ENCODE data around the gene MYO16.

MYO16 gene

DNA sequence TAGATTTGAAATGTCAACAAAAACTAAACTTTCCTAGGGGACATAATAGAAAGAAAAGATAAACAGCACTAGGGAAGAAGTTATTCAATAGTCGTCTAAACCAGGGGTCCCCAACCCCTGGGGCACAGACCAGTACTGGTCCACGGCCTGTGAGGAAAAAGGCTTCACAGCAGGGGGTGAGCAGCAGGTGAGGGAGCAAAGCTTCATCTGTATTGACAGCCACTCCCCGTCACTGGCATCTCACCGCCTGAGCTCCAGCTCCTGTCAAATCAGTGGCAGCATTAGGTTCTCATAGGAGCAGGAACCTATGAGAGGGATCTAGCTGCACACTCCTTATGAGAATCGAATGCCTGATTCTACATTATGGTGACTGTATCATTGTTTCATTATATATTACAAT, 382.7 kb downstream of the MYO16 start:
- Mint-ChIP-seq H3K27ac (no peak overlapping the region), H3K27me3 (ENCODE audit: low read depth) (no peaks in the 10 kb centered on the region), H3K4me1 (ENCODE audit: low read depth) (no peaks in the 10 kb centered on the region), H3K4me3 (no peak overlapping the region), H3K9me3 (peaks cover 5% of the 10 kb centered on the region), H3K36me3 (ENCODE audit: low read depth) (no peaks in the 10 kb centered on the region)

- H3K4me3 Mint-ChIP-seq: no peak overlapping the region
- no peak overlapping the region for H3K27ac Mint-ChIP-seq
- H3K9me3 Mint-ChIP-seq: no peaks in the 10 kb centered on the region
- H3K4me1 Mint-ChIP-seq (ENCODE audit: low read depth): no peaks in the 10 kb centered on the region
- H3K36me3 Mint-ChIP-seq (ENCODE audit: low read depth): no peaks in the 10 kb centered on the region
- no peaks in the 10 kb centered on the region for H3K27me3 Mint-ChIP-seq (ENCODE audit: low read depth)
These were observed 392.1 kb downstream of the MYO16 start for GRCh38 chr13:109021558-109021957.

DNA sequence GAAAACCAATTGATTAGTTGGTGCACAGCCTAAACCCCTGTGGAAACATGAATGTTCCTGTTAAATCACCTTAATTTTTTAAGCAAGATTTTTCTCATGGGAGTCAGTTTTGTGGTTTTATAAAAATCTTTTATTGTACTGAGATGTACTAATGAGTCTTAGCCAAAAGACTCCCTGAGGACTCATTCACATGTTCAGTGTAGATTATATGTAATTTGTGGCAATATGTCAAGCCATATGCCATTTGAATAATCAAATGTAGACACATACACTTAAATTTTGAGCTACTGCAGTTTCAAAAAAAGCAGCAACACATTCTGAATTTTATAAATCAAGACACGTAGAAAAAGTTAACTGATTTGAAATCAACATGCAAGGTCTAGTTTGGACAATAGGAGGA, 395.2 kb downstream of the MYO16 start:
- H3K4me1 Mint-ChIP-seq (ENCODE audit: low read depth): no peaks in the 10 kb centered on the region
- no peak overlapping the region for H3K4me3 Mint-ChIP-seq
- H3K27me3 Mint-ChIP-seq (ENCODE audit: low read depth): no peaks in the 10 kb centered on the region
- H3K9me3 Mint-ChIP-seq: no peaks in the 10 kb centered on the region
- H3K36me3 Mint-ChIP-seq (ENCODE audit: low read depth): no peaks in the 10 kb centered on the region
- no peak overlapping the region for H3K27ac Mint-ChIP-seq

DNA sequence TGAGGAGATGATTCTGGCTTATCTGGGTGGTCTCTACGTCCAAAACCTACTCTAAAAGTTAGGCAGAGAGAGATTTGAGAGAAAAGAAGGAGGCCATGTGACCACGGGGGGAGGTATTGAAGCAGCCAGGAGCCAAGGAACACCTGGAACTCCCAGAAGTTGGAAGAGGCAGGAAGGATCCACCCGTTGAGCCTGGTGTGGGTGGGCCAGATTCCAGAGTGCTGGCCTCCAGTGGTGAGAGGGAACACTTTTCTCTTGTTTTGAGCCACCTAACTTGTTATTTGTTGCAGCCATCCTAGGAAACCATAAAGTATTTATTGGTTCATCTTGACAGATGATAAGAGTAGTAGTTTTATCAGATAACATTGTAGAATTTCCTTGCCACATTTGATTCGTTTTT, 396.9 kb downstream of the MYO16 start:
- H3K9me3 Mint-ChIP-seq: no peaks in the 10 kb centered on the region
- H3K4me1 Mint-ChIP-seq (ENCODE audit: low read depth): no peaks in the 10 kb centered on the region
- H3K4me3 Mint-ChIP-seq: no peak overlapping the region
- no peaks in the 10 kb centered on the region for H3K27me3 Mint-ChIP-seq (ENCODE audit: low read depth)
- H3K36me3 Mint-ChIP-seq (ENCODE audit: low read depth): no peaks in the 10 kb centered on the region
- H3K27ac Mint-ChIP-seq: no peak overlapping the region

- H3K27ac Mint-ChIP-seq: no peak overlapping the region
- H3K27me3 Mint-ChIP-seq (ENCODE audit: low read depth): no peaks in the 10 kb centered on the region
- H3K4me3 Mint-ChIP-seq: no peak overlapping the region
- no peaks in the 10 kb centered on the region for H3K9me3 Mint-ChIP-seq
- no peaks in the 10 kb centered on the region for H3K36me3 Mint-ChIP-seq (ENCODE audit: low read depth)
- no peaks in the 10 kb centered on the region for H3K4me1 Mint-ChIP-seq (ENCODE audit: low read depth)
These were observed 399.2 kb downstream of the MYO16 start for GRCh38 chr13:109028624-109029023.

DNA sequence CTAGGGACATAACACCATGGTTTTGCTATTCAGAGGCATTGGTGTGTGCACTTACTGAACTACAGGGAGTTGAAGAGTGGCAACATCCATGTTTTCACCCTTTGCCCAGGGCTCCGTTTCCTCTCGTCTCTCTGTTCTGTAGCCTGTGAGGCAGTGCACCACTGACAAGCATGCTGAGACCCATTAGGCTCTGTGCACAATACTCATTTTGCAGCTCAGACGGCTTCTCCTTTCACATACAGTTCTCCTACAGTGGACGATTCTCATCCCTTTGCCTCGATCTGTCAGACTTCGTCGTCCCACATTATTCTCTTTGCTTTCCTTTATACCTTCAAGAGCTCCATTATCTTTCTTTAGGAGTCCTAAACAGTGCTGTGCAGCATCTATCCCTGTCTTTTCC, 403.7 kb downstream of the MYO16 start:
- Mint-ChIP-seq H3K4me1 (ENCODE audit: low read depth) (no peaks in the 10 kb centered on the region), H3K36me3 (ENCODE audit: low read depth) (no peaks in the 10 kb centered on the region), H3K9me3 (no peaks in the 10 kb centered on the region), H3K27me3 (ENCODE audit: low read depth) (no peaks in the 10 kb centered on the region), H3K4me3 (no peak overlapping the region), H3K27ac (no peak overlapping the region)

DNA sequence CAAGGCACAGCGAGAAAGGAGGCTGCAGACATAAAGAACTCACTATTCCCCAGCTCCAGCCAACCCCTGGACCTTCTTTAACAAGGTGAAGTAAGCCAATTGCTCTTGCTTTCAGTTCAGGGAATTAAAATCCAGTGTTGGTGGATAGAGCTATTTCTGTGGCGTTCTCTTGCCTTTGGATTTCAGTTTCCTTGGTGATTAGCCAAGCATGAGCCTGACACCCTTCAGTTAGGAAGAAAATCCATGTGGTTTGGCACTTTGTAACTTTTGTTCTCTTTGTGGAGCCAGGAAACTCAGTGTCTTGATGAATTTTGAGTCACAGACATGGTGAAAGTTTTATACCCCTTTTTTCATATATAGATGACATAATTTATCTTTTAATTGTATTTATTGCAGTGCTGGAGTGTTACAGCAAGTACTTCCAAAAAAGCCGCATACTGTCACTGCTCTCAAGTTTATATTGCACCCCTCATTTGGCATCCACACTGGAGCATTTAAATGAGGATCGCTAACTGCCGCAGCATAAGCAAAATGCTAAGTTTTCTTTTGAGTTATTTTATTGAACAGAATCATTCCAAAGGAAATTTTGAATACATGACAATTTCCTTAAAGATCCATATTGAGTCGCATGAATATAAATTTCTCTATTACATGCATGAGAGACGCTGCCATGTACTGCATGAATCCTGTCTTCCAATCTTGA, 406.8 kb downstream of the MYO16 start:
- Mint-ChIP-seq H3K4me3 (no peak overlapping the region), H3K36me3 (ENCODE audit: low read depth) (no peaks in the 10 kb centered on the region), H3K4me1 (ENCODE audit: low read depth) (no peaks in the 10 kb centered on the region), H3K27me3 (ENCODE audit: low read depth) (no peaks in the 10 kb centered on the region), H3K27ac (no peak overlapping the region), H3K9me3 (no peaks in the 10 kb centered on the region)

GRCh38 chr13:109043636-109044035, 414.2 kb downstream of the MYO16 start:
- no peaks in the 10 kb centered on the region for H3K9me3 Mint-ChIP-seq
- no peaks in the 10 kb centered on the region for H3K27me3 Mint-ChIP-seq (ENCODE audit: low read depth)
- H3K4me3 Mint-ChIP-seq: no peak overlapping the region
- no peaks in the 10 kb centered on the region for H3K36me3 Mint-ChIP-seq (ENCODE audit: low read depth)
- H3K27ac Mint-ChIP-seq: no peak overlapping the region
- H3K4me1 Mint-ChIP-seq (ENCODE audit: low read depth): no peaks in the 10 kb centered on the region

- H3K4me1 Mint-ChIP-seq (ENCODE audit: low read depth): no peaks in the 10 kb centered on the region
- no peak overlapping the region for H3K4me3 Mint-ChIP-seq
- H3K27ac Mint-ChIP-seq: no peak overlapping the region
- H3K36me3 Mint-ChIP-seq (ENCODE audit: low read depth): no peaks in the 10 kb centered on the region
- H3K9me3 Mint-ChIP-seq: no peaks in the 10 kb centered on the region
- H3K27me3 Mint-ChIP-seq (ENCODE audit: low read depth): no peaks in the 10 kb centered on the region
These were observed 426.4 kb downstream of the MYO16 start for GRCh38 chr13:109055850-109056249.

GRCh38 chr13:109058087-109058486, 428.7 kb downstream of the MYO16 start:
- Mint-ChIP-seq H3K4me3 (no peak overlapping the region), H3K27ac (no peak overlapping the region), H3K27me3 (ENCODE audit: low read depth) (no peaks in the 10 kb centered on the region), H3K9me3 (no peaks in the 10 kb centered on the region), H3K4me1 (ENCODE audit: low read depth) (no peaks in the 10 kb centered on the region), H3K36me3 (ENCODE audit: low read depth) (no peaks in the 10 kb centered on the region)

DNA sequence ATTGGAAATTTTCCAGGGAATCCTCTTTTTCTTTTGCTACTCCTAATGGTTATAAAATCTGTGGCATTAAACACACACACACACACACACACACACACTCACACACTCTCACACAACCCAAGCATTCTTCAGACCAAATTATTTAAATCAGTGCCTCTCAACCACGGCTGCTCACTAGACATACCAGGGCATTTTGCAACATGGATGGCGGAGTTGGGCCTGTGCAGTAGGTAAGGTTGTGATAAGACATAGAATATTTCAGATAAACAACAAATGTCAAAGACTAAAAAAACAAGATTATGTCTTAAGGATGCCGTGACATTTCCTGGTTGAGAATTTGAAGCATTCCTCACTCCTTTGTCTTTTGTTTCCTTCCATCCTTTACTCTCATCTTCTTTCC, 443.1 kb downstream of the MYO16 start:
- Mint-ChIP-seq H3K27me3 (ENCODE audit: low read depth) (no peaks in the 10 kb centered on the region), H3K36me3 (ENCODE audit: low read depth) (no peaks in the 10 kb centered on the region), H3K4me3 (no peak overlapping the region), H3K4me1 (ENCODE audit: low read depth) (no peaks in the 10 kb centered on the region), H3K9me3 (no peaks in the 10 kb centered on the region), H3K27ac (no peak overlapping the region)

DNA sequence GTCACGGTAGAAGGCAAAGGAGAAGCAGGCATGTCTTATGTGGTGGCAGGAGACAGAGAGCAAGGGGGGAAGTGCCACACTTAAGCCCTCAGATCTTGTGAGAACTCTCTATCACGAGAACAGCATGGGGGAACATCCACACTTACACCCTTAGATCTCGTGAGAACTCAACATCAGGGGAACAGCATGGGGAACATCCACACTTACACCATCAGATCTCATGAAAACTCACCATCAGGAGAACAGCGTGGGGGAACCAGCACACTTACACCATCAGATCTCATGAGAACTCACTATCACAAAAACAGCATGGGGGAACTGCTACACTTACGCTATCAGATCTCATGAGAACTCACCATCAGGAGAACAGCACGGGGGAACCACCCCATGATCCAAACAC, 445.0 kb downstream of the MYO16 start:
- no peaks in the 10 kb centered on the region for H3K36me3 Mint-ChIP-seq (ENCODE audit: low read depth)

GRCh38 chr13:109074853-109075252, 445.4 kb downstream of the MYO16 start:
- Mint-ChIP-seq H3K9me3 (no peaks in the 10 kb centered on the region), H3K27me3 (ENCODE audit: low read depth) (no peaks in the 10 kb centered on the region), H3K27ac (no peak overlapping the region), H3K4me1 (ENCODE audit: low read depth) (no peaks in the 10 kb centered on the region), H3K36me3 (ENCODE audit: low read depth) (no peaks in the 10 kb centered on the region), H3K4me3 (no peak overlapping the region)

More for the DNA sequence above, 445.0 kb downstream of the MYO16 start:
- Mint-ChIP-seq H3K27me3 (ENCODE audit: low read depth) (no peaks in the 10 kb centered on the region), H3K27ac (no peak overlapping the region), H3K9me3 (no peaks in the 10 kb centered on the region), H3K4me1 (ENCODE audit: low read depth) (no peaks in the 10 kb centered on the region), H3K4me3 (no peak overlapping the region)

- no peak overlapping the region for H3K4me3 Mint-ChIP-seq
- H3K27ac Mint-ChIP-seq: no peak overlapping the region
- H3K4me1 Mint-ChIP-seq (ENCODE audit: low read depth): no peaks in the 10 kb centered on the region
- H3K36me3 Mint-ChIP-seq (ENCODE audit: low read depth): no peaks in the 10 kb centered on the region
- peaks cover 9% of the 10 kb centered on the region for H3K9me3 Mint-ChIP-seq
- H3K27me3 Mint-ChIP-seq (ENCODE audit: low read depth): no peaks in the 10 kb centered on the region
These were observed 458.7 kb downstream of the MYO16 start for GRCh38 chr13:109087916-109088623.

- peaks cover 9% of the 10 kb centered on the region for H3K9me3 Mint-ChIP-seq
- H3K27me3 Mint-ChIP-seq (ENCODE audit: low read depth): no peaks in the 10 kb centered on the region
- no peaks in the 10 kb centered on the region for H3K4me1 Mint-ChIP-seq (ENCODE audit: low read depth)
- no peak overlapping the region for H3K4me3 Mint-ChIP-seq
- H3K27ac Mint-ChIP-seq: no peak overlapping the region
- no peaks in the 10 kb centered on the region for H3K36me3 Mint-ChIP-seq (ENCODE audit: low read depth)
These were observed 459.2 kb downstream of the MYO16 start for GRCh38 chr13:109088624-109088917.

All from T-helper 1 cell treated with Interleukin-12 subunit alpha and Interleukin-12 subunit beta and Interleukin-4 antibody, amounts not matched to agents 30 μg/mL and 1 μg/mL, for 36 hours (primary cell).